CD4-positive, alpha-beta T cell treated with Interleukin-17A for 1 hour (primary cell): ENCODE results near the gene CMIP.

Source experiments
- DNase-seq: peaks from one replicate; pipeline ENCODE4 v3.0.0-alpha.2; 2020

The CMIP gene

DNA sequence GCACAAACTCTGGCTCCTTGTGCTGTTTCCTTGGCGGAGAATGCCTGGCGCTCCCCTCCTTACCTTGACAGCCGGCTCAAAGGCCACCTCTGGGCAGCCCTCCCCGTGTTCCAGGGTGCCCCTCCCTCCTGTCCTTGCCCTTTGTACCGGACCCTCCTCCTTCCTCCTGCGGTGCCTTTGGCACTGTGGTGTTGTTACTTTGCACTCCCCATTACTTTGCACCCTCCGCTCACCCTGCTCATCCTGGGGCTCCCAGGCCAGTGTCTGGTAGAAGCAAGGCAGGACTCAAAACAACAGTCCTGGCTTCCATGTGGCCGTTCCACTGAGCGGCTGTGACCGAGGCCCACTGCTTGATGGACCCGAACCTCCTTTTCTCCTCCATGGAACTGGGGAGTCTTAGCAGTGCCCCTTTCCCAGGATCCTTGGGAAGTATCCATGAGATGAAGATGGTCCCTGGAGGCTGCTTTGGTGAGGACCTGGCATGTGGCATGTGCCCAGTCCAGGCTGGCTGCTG lies 147.8 kb downstream of the CMIP start:
- no peak for DNase-seq

DNA sequence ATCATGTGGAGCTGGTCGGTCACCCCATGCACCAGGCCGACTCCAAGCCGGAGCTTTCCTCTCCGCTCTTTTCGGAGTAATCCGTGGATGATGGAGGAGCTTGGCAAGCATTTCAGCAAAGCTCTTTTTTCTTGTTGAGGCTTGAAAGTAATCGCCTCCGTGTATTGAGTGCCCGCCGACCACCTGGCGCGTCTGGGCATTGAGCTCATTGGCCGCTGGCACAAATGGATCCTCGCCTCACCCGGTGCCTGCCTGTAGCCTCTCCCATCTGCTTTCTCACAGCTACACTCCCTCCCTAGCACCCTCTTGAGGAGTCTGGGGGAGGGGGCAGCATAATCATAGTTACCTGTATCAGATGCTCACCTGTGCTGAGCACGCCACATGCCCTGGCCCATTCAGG lies 148.9 kb downstream of the CMIP start:
- DNase-seq = no peak

- no peak for DNase-seq
Measured at GRCh38 chr16:81595629-81596292, 151.2 kb downstream of the CMIP start.

- no peak for DNase-seq
Measured at GRCh38 chr16:81597079-81597658, 152.6 kb downstream of the CMIP start.

- no peak for DNase-seq
Measured at GRCh38 chr16:81598083-81598482, 153.5 kb downstream of the CMIP start.

DNA sequence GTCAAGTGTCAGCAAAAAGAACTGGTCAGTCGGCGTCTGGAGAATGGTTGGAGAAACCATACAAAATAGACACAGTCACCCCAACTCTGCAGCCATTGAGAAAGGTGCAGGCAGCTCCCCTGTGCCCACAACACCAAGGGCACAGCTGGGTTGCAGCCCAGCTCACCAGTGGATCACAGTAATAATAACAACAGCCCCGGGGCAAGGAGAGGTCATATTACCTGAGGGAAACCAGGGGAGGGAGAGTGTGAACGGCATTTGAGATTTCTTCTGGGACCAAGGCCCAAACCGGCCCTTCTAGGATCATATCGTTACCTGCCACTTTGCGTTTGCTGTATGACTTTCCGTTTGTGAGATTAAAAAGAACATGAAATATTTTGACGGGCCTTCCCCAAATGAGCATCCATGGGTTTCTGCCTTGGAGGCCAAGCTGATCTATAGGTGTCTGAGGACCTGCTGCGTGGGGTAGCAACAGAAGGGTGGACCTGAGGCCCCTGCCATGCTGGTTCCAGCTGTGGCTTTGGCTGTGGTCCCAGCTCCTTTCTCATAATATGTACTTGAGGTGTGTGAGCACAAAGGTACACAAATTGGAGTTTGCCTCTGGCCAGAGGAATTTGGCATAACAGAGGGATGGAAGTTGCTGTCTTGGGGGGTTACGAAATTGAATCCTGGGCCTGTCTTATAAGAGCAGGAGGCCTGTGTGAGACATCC lies 154.6 kb downstream of the CMIP start:
- DNase-seq = no peak

DNA sequence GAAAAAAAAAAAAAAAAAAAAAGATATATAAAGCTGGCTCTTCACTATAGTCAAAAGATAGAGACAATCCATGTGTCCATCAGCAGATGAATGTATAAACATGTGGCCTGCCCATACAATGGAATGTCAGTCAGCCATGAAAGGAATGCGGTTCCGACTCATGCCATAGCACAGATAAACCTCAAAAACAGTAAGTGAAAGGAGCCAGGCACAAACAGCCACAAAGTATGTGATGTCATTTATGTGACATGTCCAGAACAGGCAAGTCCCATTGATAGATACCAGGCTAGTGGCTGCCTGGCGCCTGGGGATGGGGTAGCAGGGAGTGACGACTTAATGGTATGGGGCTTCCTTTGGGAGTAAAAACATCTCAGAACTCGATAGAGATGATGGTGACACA lies 155.7 kb downstream of the CMIP start:
- no peak for DNase-seq

- no peak for DNase-seq
Measured at GRCh38 chr16:81601008-81601428, 156.4 kb downstream of the CMIP start.

DNA sequence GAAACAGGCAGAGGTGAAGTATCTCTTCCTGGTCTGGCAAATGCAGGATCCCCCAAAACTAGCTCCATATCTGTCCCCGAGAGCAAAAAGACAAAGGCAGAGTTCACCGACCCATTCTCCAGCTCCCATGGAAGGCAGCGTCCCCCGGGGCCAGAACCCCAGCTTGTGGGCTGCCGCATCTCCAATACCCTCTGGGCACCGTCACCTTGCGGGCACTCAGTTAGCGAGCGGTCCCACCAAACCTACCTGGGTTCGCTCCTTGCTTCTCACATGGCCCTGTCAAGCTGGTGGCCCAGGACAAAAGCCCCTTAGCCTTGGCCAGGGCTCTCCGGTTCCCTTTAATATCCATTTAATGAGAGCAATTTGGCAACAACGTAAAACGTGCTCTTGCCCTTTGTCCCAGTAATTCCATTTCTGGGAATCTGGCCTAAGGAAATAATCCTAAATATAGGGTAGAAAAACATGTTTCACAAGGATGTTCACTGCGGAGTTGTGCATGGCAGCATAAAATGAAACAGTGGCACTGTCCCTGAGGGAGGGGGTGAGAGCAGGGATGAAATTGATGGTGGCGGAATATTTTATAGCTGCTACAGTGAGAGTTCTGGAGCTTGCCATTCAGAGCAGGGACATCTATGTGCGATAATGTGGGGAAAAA lies 157.1 kb downstream of the CMIP start:
- DNase-seq = no peak

GRCh38 chr16:81602256-81602776 lies 157.7 kb downstream of the CMIP start:
- DNase-seq = no peak

DNA sequence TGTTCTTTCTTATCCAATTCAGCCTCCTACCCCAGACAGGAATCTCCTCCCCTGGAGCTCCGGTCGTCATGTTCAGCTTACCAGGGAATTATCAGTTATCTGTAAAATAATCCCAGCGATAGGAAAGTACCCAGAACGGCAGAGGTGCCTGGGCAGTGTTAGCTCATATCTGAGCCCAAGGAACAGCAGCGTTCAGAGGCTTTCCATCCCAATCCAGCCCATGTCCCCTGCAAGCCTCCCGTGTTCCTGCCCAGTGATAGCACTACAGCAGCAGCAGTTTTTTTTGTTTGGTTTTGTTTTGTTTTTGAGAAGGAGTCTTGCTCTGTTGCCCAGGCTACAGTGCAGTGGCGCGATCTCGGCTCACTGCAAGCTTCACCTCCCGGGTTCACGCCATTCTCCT lies 158.2 kb downstream of the CMIP start:
- no peak for DNase-seq

DNA sequence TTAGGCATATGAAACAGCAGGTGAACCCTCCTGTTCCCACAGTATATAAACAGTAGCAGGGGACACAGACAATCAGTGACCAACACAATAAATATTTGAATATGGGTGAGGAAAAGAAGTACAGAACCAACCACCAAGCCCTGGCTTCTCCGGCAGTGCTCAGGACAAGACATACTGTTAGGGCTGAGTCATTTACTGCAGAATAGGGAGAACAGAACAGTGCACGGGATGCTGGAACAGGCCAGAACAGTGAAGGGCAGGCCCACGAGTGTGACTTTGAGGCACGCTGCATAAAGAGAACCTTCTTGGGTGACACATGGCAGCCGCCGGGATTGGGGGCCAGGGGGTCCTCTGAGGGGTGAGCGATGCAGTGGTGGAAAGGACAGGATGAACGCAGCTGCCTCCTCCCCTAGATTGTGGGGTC lies 160.4 kb downstream of the CMIP start:
- DNase-seq = no peak

GRCh38 chr16:81606039-81606438 lies 161.4 kb downstream of the CMIP start:
- DNase-seq = no peak

- DNase-seq = no peak
Measured at GRCh38 chr16:81607006-81607405, 162.4 kb downstream of the CMIP start.

DNA sequence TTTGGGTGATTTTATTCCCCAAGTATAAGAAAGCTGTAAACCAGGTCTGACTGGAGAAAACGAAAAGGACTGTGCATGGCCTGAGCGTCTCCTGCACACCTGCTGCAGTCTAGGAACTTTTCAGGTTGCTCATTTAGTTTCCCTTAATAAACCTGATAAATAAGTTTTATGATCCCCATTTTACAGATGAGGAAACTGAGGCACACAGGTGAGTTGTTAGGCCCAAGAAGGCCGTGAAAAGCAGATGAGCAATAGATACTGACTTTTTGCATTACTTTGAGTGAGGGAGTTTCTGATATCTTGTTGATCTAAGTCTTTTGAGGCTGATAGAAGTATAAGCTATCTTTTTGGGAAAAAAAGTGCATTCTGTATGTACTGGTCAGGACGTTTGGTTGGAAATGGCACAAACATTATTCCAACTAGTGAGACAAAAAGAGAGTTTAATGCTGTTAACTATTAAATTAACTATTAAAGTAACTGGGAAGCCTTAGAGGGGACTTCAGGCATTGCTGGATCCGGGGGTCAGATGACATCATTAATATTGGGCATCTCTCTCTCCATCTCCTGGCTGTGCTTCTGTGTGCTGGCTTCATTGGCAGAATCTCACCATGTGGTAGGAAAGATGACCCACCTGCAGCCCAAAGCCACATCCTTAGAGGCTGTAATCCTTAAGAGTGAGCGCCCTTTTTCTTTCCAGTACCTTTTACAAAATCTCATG lies 163.4 kb downstream of the CMIP start:
- no peak for DNase-seq

GRCh38 chr16:81608523-81609209 lies 164.1 kb downstream of the CMIP start:
- DNase-seq = no peak

GRCh38 chr16:81609323-81609892 lies 164.8 kb downstream of the CMIP start:
- DNase-seq = no peak

DNA sequence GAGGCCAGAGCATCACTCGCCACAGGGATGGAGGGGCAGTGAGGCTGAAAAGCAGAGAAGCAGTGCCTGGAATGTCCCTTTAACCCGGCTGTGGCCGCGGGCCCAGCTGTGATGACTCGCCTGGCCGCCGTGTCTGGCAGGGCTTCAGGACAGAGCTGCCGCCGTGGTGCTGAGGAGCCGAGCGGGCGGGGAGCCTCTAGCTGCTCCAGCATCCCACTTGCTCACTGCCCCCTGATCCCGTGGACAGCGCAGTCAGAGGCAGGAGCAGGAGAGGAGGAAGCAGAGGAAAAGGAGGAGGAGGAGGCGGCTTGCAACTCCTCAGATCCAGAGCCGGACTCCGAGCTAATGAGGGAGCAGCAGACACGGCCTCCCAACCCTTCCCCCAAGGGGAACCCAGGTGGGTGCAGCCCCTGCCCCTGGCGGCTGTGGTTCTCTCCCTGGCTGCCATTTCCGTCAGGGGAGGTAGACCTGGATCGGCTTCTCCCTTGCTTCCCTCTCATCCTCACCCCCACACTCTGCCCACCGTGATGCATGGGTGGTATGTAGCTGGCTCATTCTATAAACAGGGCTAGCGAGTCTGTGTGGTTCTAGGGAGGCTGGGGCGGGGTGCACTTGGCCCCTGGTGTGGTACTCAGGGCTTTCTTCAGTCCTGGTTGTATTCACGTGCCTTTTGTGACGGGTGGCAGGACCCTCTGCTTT lies 165.7 kb downstream of the CMIP start:
- DNase-seq = no peak

DNA sequence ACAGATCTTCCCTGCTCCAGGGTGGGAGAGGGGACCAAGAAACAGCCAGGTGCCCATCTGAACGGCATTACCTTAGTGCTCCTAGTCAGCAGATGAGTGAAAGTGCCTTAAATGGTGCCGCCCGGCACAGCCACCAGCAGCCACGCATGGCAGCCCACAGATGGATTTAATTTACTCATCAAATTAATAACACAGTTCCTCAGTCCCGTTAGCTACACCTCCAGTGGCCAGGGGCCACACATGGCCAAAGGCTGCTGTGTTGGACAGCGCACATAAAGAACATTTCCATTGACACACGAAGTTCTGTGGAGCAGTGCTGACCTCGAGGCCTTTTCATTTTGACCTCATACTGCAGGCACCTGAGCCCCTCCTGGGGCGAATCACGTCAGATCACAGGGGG lies 166.3 kb downstream of the CMIP start:
- no peak for DNase-seq

GRCh38 chr16:81611721-81612120 lies 167.1 kb downstream of the CMIP start:
- no peak for DNase-seq
